ENCODE data around the gene NRIP2.

- TF ChIP-seq CREB5 (CRISPR knock-in tag; IDR thresholded peaks at IDR 0.05; ENCODE audit: low read depth) (no peak), ZNF70 (CRISPR knock-in tag; IDR thresholded peaks at IDR 0.05) (no peak), POU6F1 (CRISPR knock-in tag; IDR thresholded peaks at IDR 0.05; ENCODE audit: borderline replicate concordance, low read depth) (no peak), ZNF565 (CRISPR knock-in tag; conservative IDR thresholded peaks at IDR 0.05; ENCODE audit: low read depth) (no peak), RARB (CRISPR knock-in tag; IDR thresholded peaks at IDR 0.05) (no peak), TOX (CRISPR knock-in tag; IDR thresholded peaks at IDR 0.05; ENCODE audit: borderline replicate concordance) (no peak), ZNF8 (CRISPR knock-in tag; IDR thresholded peaks at IDR 0.05) (no peak)
- TF ChIP-seq, protein P1, sequence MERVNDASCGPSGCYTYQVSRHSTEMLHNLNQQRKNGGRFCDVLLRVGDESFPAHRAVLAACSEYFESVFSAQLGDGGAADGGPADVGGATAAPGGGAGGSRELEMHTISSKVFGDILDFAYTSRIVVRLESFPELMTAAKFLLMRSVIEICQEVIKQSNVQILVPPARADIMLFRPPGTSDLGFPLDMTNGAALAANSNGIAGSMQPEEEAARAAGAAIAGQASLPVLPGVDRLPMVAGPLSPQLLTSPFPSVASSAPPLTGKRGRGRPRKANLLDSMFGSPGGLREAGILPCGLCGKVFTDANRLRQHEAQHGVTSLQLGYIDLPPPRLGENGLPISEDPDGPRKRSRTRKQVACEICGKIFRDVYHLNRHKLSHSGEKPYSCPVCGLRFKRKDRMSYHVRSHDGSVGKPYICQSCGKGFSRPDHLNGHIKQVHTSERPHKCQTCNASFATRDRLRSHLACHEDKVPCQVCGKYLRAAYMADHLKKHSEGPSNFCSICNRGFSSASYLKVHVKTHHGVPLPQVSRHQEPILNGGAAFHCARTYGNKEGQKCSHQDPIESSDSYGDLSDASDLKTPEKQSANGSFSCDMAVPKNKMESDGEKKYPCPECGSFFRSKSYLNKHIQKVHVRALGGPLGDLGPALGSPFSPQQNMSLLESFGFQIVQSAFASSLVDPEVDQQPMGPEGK (CRISPR knock-in tag; IDR thresholded peaks at IDR 0.05; ENCODE audit: borderline replicate concordance): no peak
These were observed 43.7 kb downstream of the NRIP2 start for GRCh38 chr12:2791089-2791488.
